Midbrain (tissue), 1 donor: ENCODE measurements around the gene CALML6.
"Not testable (repeated sequence)": the region's sequence is repeated elsewhere in the genome, so short reads cannot be mapped to it uniquely, and the experiment has no call there.

Experiments used
- DNase-seq: peaks from one replicate; lab custom pipeline; 2025; lab: John Stamatoyannopoulos, UW

The CALML6 gene

GRCh38 chr1:1925437-1926345, 10.6 kb downstream of the CALML6 start:
- no peak for DNase-seq

- no peak for DNase-seq
Measured at GRCh38 chr1:1926346-1926811, 11.3 kb downstream of the CALML6 start.

- DNase-seq: no peak
Measured at GRCh38 chr1:1926886-1927660, 12.0 kb downstream of the CALML6 start.

GRCh38 chr1:1927751-1928150, 12.7 kb downstream of the CALML6 start:
- no peak for DNase-seq

GRCh38 chr1:1928231-1929101, 13.4 kb downstream of the CALML6 start:
- no peak for DNase-seq

- no peak for DNase-seq
Measured at GRCh38 chr1:1929102-1929638, 14.1 kb downstream of the CALML6 start.

- no peak for DNase-seq
Measured at GRCh38 chr1:1929639-1930545, 14.8 kb downstream of the CALML6 start.

GRCh38 chr1:1934848-1935247, 19.8 kb downstream of the CALML6 start:
- not testable (repeated sequence) for DNase-seq

- no peak for DNase-seq
Measured at GRCh38 chr1:1937061-1937460, 22.0 kb downstream of the CALML6 start.

GRCh38 chr1:1937549-1938275, 22.7 kb downstream of the CALML6 start:
- DNase-seq: no peak

- no peak for DNase-seq
Measured at GRCh38 chr1:1938276-1938573, 23.2 kb downstream of the CALML6 start.

- no peak for DNase-seq
Measured at GRCh38 chr1:1938613-1939295, 23.7 kb downstream of the CALML6 start.

- no peak for DNase-seq
Measured at GRCh38 chr1:1939296-1940122, 24.4 kb downstream of the CALML6 start.

GRCh38 chr1:1940123-1940425, 25.0 kb downstream of the CALML6 start:
- DNase-seq: no peak

GRCh38 chr1:1941211-1941841, 26.3 kb downstream of the CALML6 start:
- DNase-seq: no peak

- DNase-seq: no peak
Measured at GRCh38 chr1:1941868-1942752, 27.1 kb downstream of the CALML6 start.
